ENCODE results near the gene MOSMO.
"Not testable (repeated sequence)": the region's sequence is repeated elsewhere in the genome, so short reads cannot be mapped to it uniquely, and the experiment has no call there.

MOSMO gene

DNA sequence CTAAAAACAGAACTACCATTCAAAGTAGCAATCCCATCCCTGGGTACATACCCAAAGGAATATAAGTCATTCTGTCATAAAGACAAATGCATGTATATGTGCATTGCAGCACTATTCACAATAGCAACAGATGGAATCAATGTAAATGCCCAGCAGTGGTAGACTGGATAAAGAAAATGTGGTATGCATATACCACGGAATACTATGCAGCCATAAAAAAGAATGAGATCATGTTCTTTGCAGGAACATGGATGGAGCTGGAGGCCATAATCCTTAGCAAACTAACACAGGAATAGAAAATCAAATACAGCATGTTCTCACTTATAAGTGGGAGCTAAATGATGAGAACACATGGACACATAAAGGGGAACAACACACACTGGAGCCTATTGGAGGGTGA is 120.6 kb downstream of the MOSMO start:
- in situ Hi-C loops (cut with MboI; ENCODE audit: low sequenced_read_pairs), result not testable (repeated sequence)

DNA sequence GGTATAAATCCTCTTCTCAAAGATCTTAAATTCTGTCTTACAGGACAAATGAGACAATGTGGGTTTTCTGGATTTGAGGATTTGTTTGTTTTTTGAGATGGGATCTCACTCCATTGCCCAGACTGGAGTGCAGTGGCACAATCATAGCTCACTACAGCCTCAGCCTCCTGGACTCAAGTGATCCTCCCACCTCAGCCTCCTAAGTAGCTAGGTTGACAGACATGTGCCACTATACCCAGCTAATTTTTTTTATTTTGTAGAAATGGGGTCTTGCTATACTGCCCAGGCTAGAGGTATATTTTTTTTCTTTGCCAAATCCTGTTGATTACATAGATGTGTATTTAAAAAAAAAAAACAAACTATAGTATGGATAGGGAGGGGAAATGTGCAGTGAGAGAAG is 122.6 kb downstream of the MOSMO start:
- in situ Hi-C loops (cut with MboI; ENCODE audit: low sequenced_read_pairs), result no loop called here

DNA sequence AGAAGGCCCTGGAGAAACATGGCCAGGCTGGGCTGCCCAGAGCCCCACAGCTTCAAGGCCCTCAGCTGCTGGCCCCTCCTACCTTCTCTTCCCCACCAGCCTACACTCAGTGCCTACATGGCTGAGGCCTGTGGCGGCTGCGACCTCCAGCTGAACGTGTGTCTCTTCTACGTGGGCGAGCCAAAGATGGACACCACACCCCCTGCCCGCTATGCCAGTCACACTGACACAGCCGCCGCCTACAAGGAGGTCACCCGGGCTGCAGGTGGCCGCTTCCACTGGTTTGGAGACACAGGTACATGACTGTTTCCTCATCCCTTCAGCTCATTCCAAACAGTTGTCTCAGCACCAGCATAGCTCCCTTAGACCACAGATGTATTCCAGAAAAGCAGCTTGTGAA is 124.9 kb downstream of the MOSMO start:
- in situ Hi-C loops (cut with MboI; ENCODE audit: low sequenced_read_pairs), result no loop called here
